GM19395 (cell line): Measurements from ENCODE around the gene SMG6.
"Not testable (repeated sequence)": the region's sequence is repeated elsewhere in the genome, so short reads cannot be mapped to it uniquely, and the experiment has no call there.

Source experiments
- ATAC-seq: cut with Tn5 transposase; IDR thresholded peaks from one replicate; pipeline ENCODE4 v1.9.1; 2021; ENCODE audit warnings: mild to moderate bottlenecking, moderate library complexity; ENCODE audit not compliant: unreplicated experiment

SMG6 gene

GRCh38 chr17:2018716-2019510 is 284.7 kb downstream of the SMG6 start:
- ATAC-seq, result no peak

GRCh38 chr17:2017274-2017941 is 286.2 kb downstream of the SMG6 start:
- no peak for ATAC-seq

GRCh38 chr17:2016494-2016893 is 287.1 kb downstream of the SMG6 start:
- no peak for ATAC-seq

GRCh38 chr17:2015314-2015713 is 288.3 kb downstream of the SMG6 start:
- ATAC-seq, result no peak

- no peak for ATAC-seq
Observed at GRCh38 chr17:2013994-2014317, 289.6 kb downstream of the SMG6 start.

GRCh38 chr17:2013220-2013993 is 290.2 kb downstream of the SMG6 start:
- not testable (repeated sequence) for ATAC-seq

GRCh38 chr17:2012499-2012898 is 291.1 kb downstream of the SMG6 start:
- no peak for ATAC-seq

GRCh38 chr17:2011411-2012371 is 291.9 kb downstream of the SMG6 start:
- ATAC-seq, result no peak
